ENCODE measurements around the gene KAZN. TPM values are rescaled to one million over a fixed set of nuclear protein-coding genes. Genes with fewer than 3 reads are reported as not detected.
A peak's percentile ranks its signal among the peaks of the same experiment; 100 is the strongest.

KAZN gene
- total RNA-seq, 1 donor from 2014 or later, result 33.5 TPM

DNA sequence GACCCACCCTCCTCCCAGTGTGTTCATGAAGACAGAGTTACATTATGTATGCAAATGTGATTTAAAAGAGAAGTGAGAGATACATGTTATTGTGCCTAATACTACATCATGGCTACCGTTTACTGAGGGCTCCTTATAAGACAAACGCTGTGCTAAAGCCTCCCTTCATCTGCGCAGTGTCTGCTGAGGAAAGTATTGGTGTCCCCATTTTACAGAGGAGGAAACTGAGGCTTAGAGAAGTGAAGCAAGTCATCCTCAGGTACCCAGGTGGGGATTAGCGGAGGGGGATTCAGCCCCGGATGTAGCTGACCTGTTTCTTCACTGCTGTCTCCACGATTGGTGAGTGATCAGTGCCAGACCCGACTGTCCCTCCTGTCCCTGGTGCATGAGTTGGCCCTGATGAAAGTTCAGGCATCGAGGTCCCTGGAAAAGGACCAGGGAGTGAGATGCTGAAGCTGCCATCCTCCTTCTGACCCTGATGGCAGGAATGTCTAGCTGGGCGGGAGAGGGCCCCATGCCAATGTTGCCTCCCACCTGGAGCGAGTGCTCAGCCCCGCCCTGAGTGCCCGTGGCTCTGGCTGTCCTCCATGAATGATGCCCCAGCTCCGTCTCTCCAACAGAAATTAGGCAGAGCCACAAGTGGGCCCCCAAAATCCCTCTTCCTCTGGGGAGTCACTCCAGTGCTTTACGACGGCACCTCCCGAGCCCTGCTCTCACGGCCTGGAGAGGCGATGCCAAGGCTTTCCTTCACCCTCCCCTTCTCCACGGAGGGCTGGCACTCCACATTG lies 204.7 kb downstream of the KAZN start:
- no peak for ATAC-seq
- TF ChIP-seq CTCF (IDR thresholded peaks at IDR 0.05), result no peak
- Histone ChIP-seq H3K27me3 (no peaks in the 10 kb centered on the region), H3K27ac (no peak overlapping the region), H3K36me3 (no peaks in the 10 kb centered on the region), H3K4me3 (no peak overlapping the region), H3K9me3 (peaks cover 18% of the 10 kb centered on the region), H3K4me1 (no peaks in the 10 kb centered on the region)
- intact Hi-C loops (cut with DNase I), result no loop called here
- DNase-seq, result no peak

- peak; percentile 26 for TF ChIP-seq CTCF (IDR thresholded peaks at IDR 0.05)
- Histone ChIP-seq H3K27me3 (no peaks in the 10 kb centered on the region), H3K9me3 (peaks cover 18% of the 10 kb centered on the region), H3K4me1 (no peaks in the 10 kb centered on the region), H3K4me3 (no peak overlapping the region), H3K36me3 (no peaks in the 10 kb centered on the region), H3K27ac (no peak overlapping the region)
- DNase-seq (no peak), ATAC-seq (peak; percentile 32)
- intact Hi-C loops (cut with DNase I), result no loop called here
Observed at GRCh38 chr1:14804626-14805025, 206.1 kb downstream of the KAZN start.

- intact Hi-C loops (cut with DNase I), result no loop called here
- Histone ChIP-seq H3K4me1 (no peaks in the 10 kb centered on the region), H3K9me3 (peaks cover 18% of the 10 kb centered on the region), H3K27ac (no peak overlapping the region), H3K36me3 (no peaks in the 10 kb centered on the region), H3K4me3 (no peak overlapping the region), H3K27me3 (no peaks in the 10 kb centered on the region)
- no peak for TF ChIP-seq CTCF (IDR thresholded peaks at IDR 0.05)
- DNase-seq (no peak), ATAC-seq (no peak)
Observed at GRCh38 chr1:14806772-14807171, 208.3 kb downstream of the KAZN start.

DNA sequence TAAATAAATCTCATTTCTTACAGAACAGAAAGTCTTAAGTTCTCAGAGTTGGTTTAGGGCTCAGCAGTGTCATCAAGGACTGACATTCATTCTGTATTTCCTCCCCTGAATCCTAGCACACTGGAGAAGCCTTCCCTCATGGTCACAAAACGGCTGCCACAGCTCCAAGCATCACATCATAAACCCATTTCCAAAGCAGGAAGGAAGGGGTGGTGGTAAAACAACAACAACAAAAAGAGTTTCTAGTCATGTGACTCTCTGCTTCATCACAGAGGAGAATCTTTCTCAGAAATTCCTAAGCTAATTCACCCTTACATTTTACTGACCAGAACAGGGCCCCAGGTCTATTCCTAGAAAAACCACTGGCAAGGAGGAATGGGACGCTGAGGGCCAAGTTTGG lies 210.3 kb downstream of the KAZN start:
- no peak for TF ChIP-seq CTCF (IDR thresholded peaks at IDR 0.05)
- ATAC-seq (no peak), DNase-seq (no peak)
- no peaks in the 10 kb centered on the region for H3K36me3 ChIP-seq
- H3K27me3 ChIP-seq, result no peaks in the 10 kb centered on the region
- peaks cover 18% of the 10 kb centered on the region for H3K9me3 ChIP-seq
- no peak overlapping the region for H3K4me3 ChIP-seq
- no peaks in the 10 kb centered on the region for H3K4me1 ChIP-seq
- intact Hi-C loops (cut with DNase I), result no loop called here
- H3K27ac ChIP-seq, result no peak overlapping the region

- Histone ChIP-seq H3K4me1 (no peaks in the 10 kb centered on the region), H3K27ac (no peak overlapping the region), H3K9me3 (peaks cover 18% of the 10 kb centered on the region), H3K36me3 (no peaks in the 10 kb centered on the region), H3K4me3 (no peak overlapping the region), H3K27me3 (no peaks in the 10 kb centered on the region)
- no peak for TF ChIP-seq CTCF (IDR thresholded peaks at IDR 0.05)
- intact Hi-C loops (cut with DNase I), result no loop called here
- no peak for DNase-seq
- no peak for ATAC-seq
Observed at GRCh38 chr1:14809191-14809981, 210.9 kb downstream of the KAZN start.

Measured in upper lobe of right lung (tissue), 1 donor.